Astrocyte (in vitro differentiated cells and primary cell): ENCODE data around the gene BTLA.

ENCODE experiments used
- CTCF ChIP-seq: IDR thresholded peaks from 2 replicates; pipeline ENCODE4 v1.5.1; 2011; ENCODE audit warnings: low read depth, mild to moderate bottlenecking, inconsistent platforms, low read length, moderate library complexity; ENCODE audit not compliant: insufficient read depth
- EZH2 ChIP-seq: IDR thresholded peaks from 2 replicates; pipeline ENCODE4 v1.6.1; 2012; ENCODE audit warnings: mild to moderate bottlenecking, low read length, inconsistent platforms; ENCODE audit not compliant: insufficient read depth

GRCh38 chr3:112484352-112484751 lies 14.9 kb downstream of the BTLA start:
- TF ChIP-seq CTCF (no peak), EZH2 (no peak)
